SK-N-SH (cell line): Measurements from ENCODE around the gene CHCHD6. TPM values are rescaled to one million over a fixed set of nuclear protein-coding genes. Genes with fewer than 3 reads are reported as not detected.

Experiments
- CTCF ChIA-PET: fragments of 300-600, 350-600 bp; formaldehyde crosslinking; extraction: SDS; loops from one replicate; lab custom pipeline; 2021; lab: Yijun Ruan, JAX
- POLR2A ChIA-PET: fragments of 350-600 bp; sonication (Branson Sonifier 250); formaldehyde crosslinking; extraction: SDS; loops from one replicate; lab custom pipeline; 2020; ENCODE audit warnings: antibody characterized with exemption, inconsistent platforms; lab: Yijun Ruan, JAX
- DNase-seq: peaks from one replicate; pipeline ENCODE4 v3.0.0; 2012
- H2AFZ ChIP-seq: fragments of 200-600 bp; sonication (generic); 2 replicates; pipeline ENCODE4 v1.8.1; 2016; ENCODE audit warnings: antibody characterized with exemption, mild to moderate bottlenecking, low read depth
- H3F3A ChIP-seq: fragments of 200-600 bp; sonication (generic); replicated peaks from 2 replicates; pipeline ENCODE3; 2016; ENCODE audit warnings: antibody characterized with exemption, mild to moderate bottlenecking; ENCODE audit not compliant: insufficient read depth
- H3K27ac ChIP-seq, 2 experiments: fragments of 200-500 bp in 1 of 2; fragments of 200-600 bp in 1 of 2; sonication (Bioruptor generic) in 1 of 2; sonication (generic), shearing (Covaris generic) in 1 of 2; 2 replicates each; pipeline versions ENCODE4 v1.5.1 to v1.6.1; 2014 to 2016; ENCODE audit warnings: low read depth in 2 of 2, inconsistent platforms in 1 of 2, low read length in 1 of 2, mild to moderate bottlenecking in 1 of 2, mixed read lengths in 1 of 2
- H3K27me3 ChIP-seq: fragments of 200-600 bp; sonication (generic), shearing (Covaris generic); 2 replicates; pipeline ENCODE4 v1.6.1; 2016; ENCODE audit warnings: mixed run types; ENCODE audit not compliant: insufficient read depth
- H3K36me3 ChIP-seq, 2 experiments: fragments of 200-500 bp in 1 of 2; fragments of 200-600 bp in 1 of 2; sonication (Bioruptor generic) in 1 of 2; sonication (generic) in 1 of 2; replicated peaks in 1 of 2; 2 replicates each; pipeline versions ENCODE3 to v1.5.1; 2014 to 2016; ENCODE audit warnings: low read length in 1 of 2, mild to moderate bottlenecking in 1 of 2; ENCODE audit not compliant: insufficient read depth in 2 of 2, control insufficient read depth in 1 of 2
- H3K4me1 ChIP-seq, 2 experiments: fragments of 200-500 bp in 1 of 2; fragments of 200-600 bp in 1 of 2; sonication (Bioruptor generic) in 1 of 2; sonication (generic), shearing (Covaris generic) in 1 of 2; 2 replicates each; pipeline versions ENCODE4 v1.5.1 to v1.6.1; 2014 to 2016; ENCODE audit warnings: low read depth in 1 of 2, low read length in 1 of 2, mixed run types in 1 of 2; ENCODE audit not compliant: insufficient read depth in 2 of 2, control insufficient read depth in 1 of 2
- H3K4me2 ChIP-seq: fragments of 200-600 bp; sonication (generic), shearing (Covaris generic); 2 replicates; pipeline ENCODE4 v1.6.1; 2017; ENCODE audit warnings: mixed run types
- H3K4me3 ChIP-seq, 2 experiments: fragments of 200-500 bp in 1 of 2; fragments of 200-600 bp in 1 of 2; sonication (Bioruptor generic) in 1 of 2; sonication (generic), shearing (Covaris generic) in 1 of 2; 2 replicates each; pipeline versions ENCODE4 v1.5.1 to v1.8.1; 2014 to 2016; ENCODE audit warnings: low read depth in 2 of 2, inconsistent platforms in 1 of 2, low read length in 1 of 2, mild to moderate bottlenecking in 1 of 2, mixed read lengths in 1 of 2, moderate library complexity in 1 of 2
- H3K79me2 ChIP-seq: fragments of 200-600 bp; sonication (generic); 2 replicates; pipeline ENCODE4 v1.8.1; 2017; ENCODE audit warnings: mild to moderate bottlenecking; ENCODE audit not compliant: insufficient read depth
- H3K9ac ChIP-seq: fragments of 200-600 bp; sonication (generic); 2 replicates; pipeline ENCODE4 v1.6.1; 2017; ENCODE audit warnings: mixed run types
- H3K9me2 ChIP-seq: fragments of 200-600 bp; sonication (generic); 2 replicates; pipeline ENCODE4 v1.6.1; 2017; ENCODE audit warnings: mixed run types
- H3K9me3 ChIP-seq: fragments of 200-600 bp; sonication (generic); 2 replicates; pipeline ENCODE4 v1.6.1; 2017; ENCODE audit warnings: mixed run types, mild to moderate bottlenecking, moderate library complexity
- H4K20me1 ChIP-seq: fragments of 200-600 bp; sonication (generic); 2 replicates; pipeline ENCODE4 v1.6.1; 2017; ENCODE audit warnings: mild to moderate bottlenecking, mixed run types; ENCODE audit not compliant: insufficient read depth
- CHD2 ChIP-seq: fragments of 150-350 bp; IDR thresholded peaks from 2 replicates; pipeline ENCODE4 v1.6.1; 2018; ENCODE audit warnings: low read length; ENCODE audit not compliant: partially characterized antibody
- ELF1 ChIP-seq: IDR thresholded peaks from 2 replicates; pipeline ENCODE4 v1.4.0; 2012
- FOSL2 ChIP-seq: IDR thresholded peaks from 2 replicates; pipeline ENCODE4 v1.4.0; 2012; ENCODE audit warnings: low read depth, mild to moderate bottlenecking, moderate library complexity, borderline replicate concordance
- GABPA ChIP-seq: IDR thresholded peaks from 2 replicates; pipeline ENCODE4 v1.4.0; 2012; ENCODE audit warnings: low read depth, mild to moderate bottlenecking
- GATA2 ChIP-seq: sonication (generic); formaldehyde crosslinking; IDR thresholded peaks from 2 replicates; pipeline ENCODE4 v1.5.0; 2020; ENCODE audit warnings: mild to moderate bottlenecking, missing genetic modification reagents
- JUND ChIP-seq: IDR thresholded peaks from 2 replicates; pipeline ENCODE4 v1.4.0; 2012
- MEF2A ChIP-seq: IDR thresholded peaks from 2 replicates; pipeline ENCODE4 v1.4.0; 2012; ENCODE audit warnings: low read depth, borderline replicate concordance
- MXI1 ChIP-seq: IDR thresholded peaks from 2 replicates; pipeline ENCODE4 v1.6.1; 2012; ENCODE audit warnings: mild to moderate bottlenecking, low read depth, low read length, improper control_type of control experiment
- POLR2AphosphoS5 ChIP-seq: IDR thresholded peaks from 2 replicates; pipeline ENCODE4 v1.6.1; 2012; ENCODE audit warnings: low read depth, low read length
- RAD21 ChIP-seq: IDR thresholded peaks from 2 replicates; pipeline ENCODE4 v1.6.1; 2012; ENCODE audit warnings: mild to moderate bottlenecking, low read length
- RCOR1 ChIP-seq: fragments of 150-350 bp; IDR thresholded peaks from 2 replicates; pipeline ENCODE4 v1.6.1; 2017; ENCODE audit warnings: antibody characterized with exemption, low read length
- RFX5 ChIP-seq: IDR thresholded peaks from 2 replicates; pipeline ENCODE4 v1.6.1; 2012; ENCODE audit warnings: mild to moderate bottlenecking, improper control_type of control experiment, low read length
- SIN3A ChIP-seq: IDR thresholded peaks from 2 replicates; pipeline ENCODE4 v1.6.1; 2012; ENCODE audit warnings: low read depth, mild to moderate bottlenecking, low read length, moderate library complexity, borderline replicate concordance
- SMC3 ChIP-seq: IDR thresholded peaks from 2 replicates; pipeline ENCODE4 v1.6.1; 2012; ENCODE audit warnings: low read depth, low read length, improper control_type of control experiment
- TCF12 ChIP-seq: IDR thresholded peaks from 2 replicates; pipeline ENCODE4 v1.4.0; 2012
- USF1 ChIP-seq: IDR thresholded peaks from 2 replicates; pipeline ENCODE4 v1.4.0; 2012; ENCODE audit warnings: low read depth, borderline replicate concordance
- YY1 ChIP-seq: IDR thresholded peaks from 2 replicates; pipeline ENCODE4 v1.4.0; 2012; ENCODE audit warnings: low read depth, mild to moderate bottlenecking
- WGBS: methylation state at CpG from one replicate; pipeline ENCODE4 v1.1.6; 2017; ENCODE audit warnings: low lambda C conversion rate; 5-methylcytosine and 5-hydroxymethylcytosine counted together
- polyA plus RNA-seq, 3 experiments: library from polyadenylated mRNA; depleted of rRNA; stranded (reverse); fragments of >200 nt; gene quantifications; 2 replicates each; pipeline ENCODE4 v1.2.3, GENCODE V29; 2012
- TF ChIP-seq, protein P1 (sequence below): IDR thresholded peaks from 2 replicates; pipeline ENCODE4 v1.4.0; 2012; ENCODE audit warnings: low read depth
- TF ChIP-seq, protein P2 (sequence below): IDR thresholded peaks from 2 replicates; pipeline ENCODE4; 2012

The CHCHD6 gene
- polyA plus RNA-seq, 1 of the 3 experiments (the other 2 are of a cell fraction), result 42.5 TPM

GRCh38 chr3:126713199-126713598, 9.2 kb downstream of the CHCHD6 start:
- no peaks in the 10 kb centered on the region for H3F3A ChIP-seq
- no peaks in the 10 kb centered on the region for H3K9me3 ChIP-seq
- ChIA-PET POLR2A (interaction anchor here (0.7 to 1.4 kb wide), 3 partner anchors 30 to 36 kb away, joined by 3 to 6 read pairs (median 3); no protein-coding TSS in a partner anchor), CTCF (interaction anchor here (0.8 to 2.6 kb wide), 3 partner anchors 9 to 835 kb away, joined by 3 to 11 read pairs (median 3); partner anchors contain the start of gene CHCHD6)
- no peak overlapping the region for H3K4me3 ChIP-seq
- no peak for DNase-seq
- peaks cover 59% of the 10 kb centered on the region for H3K79me2 ChIP-seq
- TF ChIP-seq RCOR1, result no peak
- TF ChIP-seq ELF1, result no peak
- TF ChIP-seq MEF2A, result no peak
- TF ChIP-seq, protein P1, sequence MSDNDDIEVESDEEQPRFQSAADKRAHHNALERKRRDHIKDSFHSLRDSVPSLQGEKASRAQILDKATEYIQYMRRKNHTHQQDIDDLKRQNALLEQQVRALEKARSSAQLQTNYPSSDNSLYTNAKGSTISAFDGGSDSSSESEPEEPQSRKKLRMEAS, result no peak
- peaks cover 0 to 14% of the 10 kb centered on the region in 2 experiments; a peak in 1 of 4 replicates for H3K4me1 ChIP-seq
- H3K27me3 ChIP-seq, result no peaks in the 10 kb centered on the region
- no peaks in the 10 kb centered on the region for H3K9me2 ChIP-seq
- no peak overlapping the region for H3K27ac ChIP-seq
- H4K20me1 ChIP-seq, result peaks cover 3% of the 10 kb centered on the region
- over 99% methylated on average over 7 of the region's 7 CpGs for WGBS
- H3K36me3 ChIP-seq, result peaks cover 0 to 3% of the 10 kb centered on the region in 2 experiments
- H2AFZ ChIP-seq, result no peak overlapping the region
- no peak overlapping the region for H3K9ac ChIP-seq
- no peak overlapping the region for H3K4me2 ChIP-seq

DNA sequence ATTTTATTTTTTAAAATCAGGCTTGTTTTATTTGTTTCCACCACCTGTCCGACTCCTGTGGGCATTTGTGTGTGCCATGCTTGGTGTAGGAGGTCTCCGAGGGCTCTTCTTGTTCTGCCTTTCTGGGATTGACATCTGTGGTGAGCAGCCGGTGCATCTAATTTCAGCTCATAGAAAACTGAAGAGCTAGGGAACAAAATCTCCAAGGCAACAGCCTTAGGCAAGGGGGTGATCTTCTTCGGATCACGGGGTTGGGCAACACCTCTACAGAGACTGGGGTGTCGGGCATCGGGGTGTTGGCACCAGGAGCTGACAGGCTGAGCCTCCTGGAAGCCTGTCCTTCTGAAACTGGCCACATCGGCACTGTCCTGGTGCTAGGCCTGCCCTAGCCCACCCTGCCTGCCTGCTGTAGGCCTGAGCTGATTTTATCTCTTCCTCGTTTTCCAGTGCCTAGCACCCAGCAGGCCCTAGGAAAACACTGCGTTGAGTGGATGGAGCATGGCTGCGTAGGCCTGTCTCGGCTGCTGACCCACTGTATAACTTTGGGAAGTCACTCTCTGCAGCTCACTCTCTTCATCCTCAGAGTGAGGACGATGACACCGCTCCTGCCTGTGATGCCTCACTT, 10.3 kb downstream of the CHCHD6 start:
- H3K9me2 ChIP-seq, result no peaks in the 10 kb centered on the region
- H3K4me2 ChIP-seq, result no peak overlapping the region
- peak overlapping the region in 1 of 2 experiments; percentile 66; a peak in 2 of 4 replicates for H3K27ac ChIP-seq
- peaks cover 3% of the 10 kb centered on the region for H4K20me1 ChIP-seq
- WGBS, result 87% methylated on average over 11 of the region's 14 CpGs
- peaks cover 59% of the 10 kb centered on the region for H3K79me2 ChIP-seq
- POLR2A ChIA-PET, result interaction anchor here (0.9 to 1.4 kb wide), 2 partner anchors 31 to 34 kb away, joined by 3 read pairs; no protein-coding TSS in a partner anchor
- DNase-seq, result peak; percentile 82
- no peak overlapping the region for H3K9ac ChIP-seq
- TF ChIP-seq RCOR1 (0 out of 2 replicates have a peak, but pooled peaks have one; percentile 37), ELF1 (no peak), JUND (no peak), POLR2AphosphoS5 (no peak), TCF12 (no peak), RAD21 (no peak; the same call in 1 of the 2 replicates), RFX5 (no peak), SIN3A (no peak), USF1 (no peak), MXI1 (0 out of 2 replicates have a peak, but pooled peaks have one; percentile 35), GABPA (no peak), GATA2 (CRISPR knock-in tag) (peak; percentile 97), YY1 (no peak), SMC3 (peak; percentile 0; the same call in 1 of the 2 replicates), MEF2A (no peak), CHD2 (no peak), FOSL2 (no peak)
- TF ChIP-seq, protein P2, sequence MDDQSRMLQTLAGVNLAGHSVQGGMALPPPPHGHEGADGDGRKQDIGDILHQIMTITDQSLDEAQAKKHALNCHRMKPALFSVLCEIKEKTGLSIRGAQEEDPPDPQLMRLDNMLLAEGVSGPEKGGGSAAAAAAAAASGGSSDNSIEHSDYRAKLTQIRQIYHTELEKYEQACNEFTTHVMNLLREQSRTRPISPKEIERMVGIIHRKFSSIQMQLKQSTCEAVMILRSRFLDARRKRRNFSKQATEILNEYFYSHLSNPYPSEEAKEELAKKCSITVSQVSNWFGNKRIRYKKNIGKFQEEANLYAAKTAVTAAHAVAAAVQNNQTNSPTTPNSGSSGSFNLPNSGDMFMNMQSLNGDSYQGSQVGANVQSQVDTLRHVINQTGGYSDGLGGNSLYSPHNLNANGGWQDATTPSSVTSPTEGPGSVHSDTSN, result no peak
- CTCF ChIA-PET, result interaction anchor here (0.7 to 2.6 kb wide), 12 partner anchors 8 to 246 kb away, joined by 3 to 11 read pairs (median 4); partner anchors contain the start of gene CHCHD6
- no peak overlapping the region for H2AFZ ChIP-seq
- no peaks in the 10 kb centered on the region for H3K27me3 ChIP-seq
- H3K36me3 ChIP-seq, result peaks cover 0 to 3% of the 10 kb centered on the region in 2 experiments
- no peak overlapping the region for H3K4me3 ChIP-seq
- H3K9me3 ChIP-seq, result no peaks in the 10 kb centered on the region
- H3F3A ChIP-seq, result no peaks in the 10 kb centered on the region
- peaks cover 0 to 23% of the 10 kb centered on the region in 2 experiments; a peak in 1 of 4 replicates for H3K4me1 ChIP-seq
